GM19025 (cell line): ENCODE measurements around the gene BARD1.
A peak's percentile ranks its signal among the peaks of the same experiment; 100 is the strongest.
"Not testable (repeated sequence)": the region's sequence is repeated elsewhere in the genome, so short reads cannot be mapped to it uniquely, and the experiment has no call there.

Experiments used
- ATAC-seq: cut with Tn5 transposase; IDR thresholded peaks from one replicate; pipeline ENCODE4 v1.9.1; 2021; ENCODE audit warnings: mild to moderate bottlenecking, low read depth, moderate library complexity; ENCODE audit not compliant: unreplicated experiment

BARD1 gene

DNA sequence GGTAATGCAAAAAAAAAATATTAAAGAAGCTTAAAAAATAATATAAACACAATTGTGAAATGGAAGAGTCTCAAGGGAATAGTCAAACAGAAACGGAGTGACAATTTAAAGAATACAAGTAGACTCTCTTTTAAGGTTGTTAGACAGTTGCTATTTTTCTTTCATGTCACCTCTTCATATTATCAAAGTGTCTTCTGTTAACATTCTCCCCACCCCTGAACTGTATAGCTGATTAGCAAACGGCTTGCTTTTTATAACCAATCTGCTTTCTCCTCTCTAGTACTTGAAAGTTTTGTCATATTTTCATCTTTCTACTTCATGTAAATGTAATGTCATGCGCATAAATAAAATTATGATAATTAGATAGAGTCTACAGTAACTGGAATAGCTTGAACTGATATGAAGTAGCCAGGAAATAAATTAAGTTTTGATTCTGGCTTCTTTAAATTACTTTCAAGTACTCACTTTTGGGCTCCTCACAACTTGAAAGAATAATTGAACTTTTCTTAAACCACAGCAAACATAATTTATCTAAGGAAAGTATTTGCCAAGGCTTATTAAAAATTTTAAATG is 37.0 kb downstream of the BARD1 start:
- no peak for ATAC-seq

GRCh38 chr2:214765180-214765579 is 44.3 kb downstream of the BARD1 start:
- no peak for ATAC-seq

- ATAC-seq = no peak
Measured at GRCh38 chr2:214753455-214753854, 56.0 kb downstream of the BARD1 start.

DNA sequence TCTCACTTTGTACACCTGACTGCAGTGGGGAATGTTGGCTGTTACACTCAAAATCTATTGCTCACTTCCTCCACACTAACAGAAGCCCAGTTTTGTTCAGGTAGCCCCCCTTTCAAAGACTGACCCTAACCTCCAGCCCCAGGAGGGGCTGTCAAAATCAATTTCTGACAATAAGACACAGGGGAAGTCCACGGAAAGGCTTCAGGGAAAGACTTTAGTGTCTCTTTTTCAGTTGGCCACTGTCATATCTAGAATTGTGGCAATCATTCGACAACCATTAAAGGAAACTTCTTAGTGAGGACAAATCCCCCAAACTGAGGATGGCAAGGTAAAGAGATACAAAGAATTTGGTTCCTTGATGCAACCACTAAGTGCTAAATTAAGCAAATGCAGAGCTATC is 59.0 kb downstream of the BARD1 start:
- no peak for ATAC-seq

- ATAC-seq = no peak
Measured at GRCh38 chr2:214747992-214748391, 61.5 kb downstream of the BARD1 start.

- no peak for ATAC-seq
Measured at GRCh38 chr2:214742119-214742518, 67.4 kb downstream of the BARD1 start.

DNA sequence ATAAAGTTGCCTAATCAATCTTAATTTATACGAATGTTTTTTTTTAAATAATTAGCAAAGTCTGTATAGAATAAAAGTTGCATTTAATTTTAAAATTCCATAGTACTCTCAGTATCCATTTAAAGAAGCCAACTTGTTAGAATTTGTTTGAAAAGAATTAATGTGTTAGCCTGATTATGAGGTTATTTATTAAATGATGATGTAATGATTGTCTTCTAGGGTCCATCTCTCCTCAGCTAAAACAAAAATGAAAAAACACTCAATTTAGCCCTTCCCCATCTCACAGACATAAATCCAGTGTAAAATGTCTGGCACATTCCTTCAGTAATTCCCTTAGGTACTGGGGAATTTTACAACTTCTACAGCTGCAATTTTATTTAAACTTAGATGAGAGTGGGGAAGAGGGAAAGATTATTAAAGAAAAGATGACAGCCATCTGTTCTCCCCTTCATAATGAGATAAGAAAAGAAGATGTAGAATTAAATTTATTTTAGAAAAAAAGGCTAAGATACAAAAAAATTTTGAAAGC is 68.6 kb downstream of the BARD1 start:
- ATAC-seq = no peak

DNA sequence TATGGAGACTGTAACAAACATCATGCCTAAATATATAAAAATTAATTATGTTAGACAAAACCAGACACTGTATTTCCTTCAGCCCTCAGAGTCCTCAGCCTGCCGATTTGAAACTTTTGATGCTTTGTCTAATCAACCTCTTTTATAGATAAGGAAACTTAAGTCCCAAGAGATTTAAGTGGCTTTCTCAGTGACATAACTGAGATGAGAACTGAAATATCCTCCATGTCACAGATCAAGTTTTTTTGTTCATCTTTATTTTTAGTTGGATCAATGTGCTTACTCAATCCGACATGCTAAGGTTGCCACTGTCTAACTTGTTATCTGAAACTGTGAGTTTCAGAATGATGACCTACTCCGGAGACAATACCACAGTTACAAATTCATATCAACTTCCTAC is 72.3 kb downstream of the BARD1 start:
- peak; percentile 94 for ATAC-seq

DNA sequence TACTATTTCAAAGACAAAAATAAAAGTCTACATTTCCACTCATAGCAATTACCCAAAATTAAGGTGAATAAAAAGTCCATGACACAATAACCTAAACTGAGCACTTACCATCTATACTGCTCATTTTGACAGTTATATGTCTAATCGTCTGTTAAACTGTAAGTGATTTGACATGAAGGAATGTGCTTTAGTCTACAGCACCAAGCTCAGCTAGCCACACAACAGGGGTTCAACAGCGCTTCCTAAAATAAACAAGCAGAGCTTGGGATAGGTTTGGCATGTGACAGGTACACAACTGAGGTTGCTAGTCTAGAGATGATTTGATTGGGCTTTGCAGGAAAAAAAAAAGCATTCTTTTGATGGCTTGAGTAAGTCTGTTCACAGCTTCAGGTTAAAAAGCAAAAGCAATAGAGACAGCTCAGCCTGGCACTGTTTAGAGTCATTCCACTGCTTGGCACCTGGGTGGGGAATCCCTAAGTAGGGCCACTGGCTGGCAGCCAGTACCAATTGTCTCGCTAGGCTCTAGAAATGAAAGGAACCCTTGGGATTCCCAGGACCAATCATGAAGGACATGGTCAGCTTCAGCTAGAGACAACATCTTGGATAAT is 78.6 kb downstream of the BARD1 start:
- peak; percentile 79 for ATAC-seq

GRCh38 chr2:214730248-214730647 is 79.2 kb downstream of the BARD1 start:
- ATAC-seq = no peak

GRCh38 chr2:214724741-214725140 is 84.7 kb downstream of the BARD1 start:
- ATAC-seq = no peak

DNA sequence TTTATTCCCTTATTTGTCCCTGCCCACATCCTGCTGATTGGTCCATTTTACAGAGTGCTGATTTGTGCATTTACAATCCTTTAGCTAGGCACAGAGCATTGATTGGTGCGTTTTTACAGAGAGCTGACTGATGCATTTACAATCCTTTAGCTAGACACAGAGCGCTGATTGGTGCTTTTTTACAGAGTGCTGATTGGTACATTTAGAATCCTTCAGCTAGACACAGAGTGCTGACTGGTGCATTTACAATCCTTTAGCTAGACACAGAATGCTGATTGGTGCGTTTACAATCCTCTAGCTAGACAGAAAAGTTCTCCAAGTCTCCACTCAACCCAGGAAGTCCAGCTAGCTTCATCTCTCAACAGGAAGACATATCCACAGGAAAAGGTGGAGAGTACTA is 91.6 kb downstream of the BARD1 start:
- not testable (repeated sequence) for ATAC-seq

GRCh38 chr2:214716811-214717560 is 92.5 kb downstream of the BARD1 start:
- no peak for ATAC-seq

GRCh38 chr2:214715025-214715424 is 94.5 kb downstream of the BARD1 start:
- no peak for ATAC-seq

GRCh38 chr2:214713080-214713830 is 96.2 kb downstream of the BARD1 start:
- ATAC-seq = no peak

DNA sequence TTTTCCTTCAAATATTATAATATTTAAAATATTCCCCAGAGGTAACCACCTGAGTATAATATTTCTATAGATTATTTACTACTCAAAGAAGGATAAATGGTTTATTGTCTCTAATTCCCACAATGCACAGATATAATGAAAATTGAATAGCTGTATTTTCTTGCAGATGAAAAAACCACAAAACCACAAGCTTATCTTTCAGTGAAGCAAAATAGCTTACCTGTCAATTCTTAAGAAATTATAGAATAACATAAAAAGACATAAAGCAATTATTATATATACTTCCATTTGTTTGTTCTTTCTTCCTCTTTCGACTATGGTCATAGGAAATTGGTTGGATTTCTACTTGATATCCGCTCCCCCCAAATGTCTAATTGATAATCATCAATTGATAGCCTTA is 98.8 kb downstream of the BARD1 start:
- ATAC-seq = no peak

GRCh38 chr2:214706986-214707385 is 102.5 kb downstream of the BARD1 start:
- ATAC-seq = no peak

DNA sequence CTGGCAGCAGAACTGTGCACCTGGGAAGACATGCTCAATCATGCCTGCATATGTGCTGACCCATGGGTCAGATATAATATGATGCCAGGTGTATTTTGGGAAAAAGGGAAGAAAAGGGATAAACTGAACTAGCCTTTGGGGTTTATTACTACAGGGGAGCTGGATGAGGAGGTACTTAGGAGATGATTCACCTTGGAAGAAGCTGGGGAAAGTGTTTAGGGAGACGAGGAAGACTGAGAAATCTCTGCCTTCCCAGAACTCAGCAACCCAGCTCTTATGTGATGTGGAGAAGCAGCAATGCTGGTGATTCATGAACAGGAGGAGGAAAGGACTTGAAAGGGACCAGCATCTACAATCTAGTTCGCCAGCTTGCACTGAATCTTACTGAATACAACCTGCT is 110.2 kb downstream of the BARD1 start:
- no peak for ATAC-seq

- no peak for ATAC-seq
Measured at GRCh38 chr2:214696681-214697080, 112.8 kb downstream of the BARD1 start.

- no peak for ATAC-seq
Measured at GRCh38 chr2:214695789-214696188, 113.7 kb downstream of the BARD1 start.

- ATAC-seq = not testable (repeated sequence)
Measured at GRCh38 chr2:214683557-214683956, 125.9 kb downstream of the BARD1 start.
